SK-N-SH (cell line): ENCODE results near the gene DCP2.

Experiments
- CHD2 ChIP-seq: fragments of 150-350 bp; IDR thresholded peaks from 2 replicates; pipeline ENCODE4 v1.6.1; 2018; ENCODE audit warnings: low read length; ENCODE audit not compliant: partially characterized antibody
- EP300 ChIP-seq, 2 experiments: IDR thresholded peaks; 2 replicates each; pipeline versions ENCODE4 v1.4.0 to v1.6.1; 2012; ENCODE audit warnings: borderline replicate concordance in 1 of 2, low read depth in 1 of 2, low read length in 1 of 2
- FOXM1 ChIP-seq: IDR thresholded peaks from 2 replicates; pipeline ENCODE4 v1.4.0; 2012; ENCODE audit warnings: low read depth, mild to moderate bottlenecking
- JUND ChIP-seq: IDR thresholded peaks from 2 replicates; pipeline ENCODE4 v1.4.0; 2012
- NFIC ChIP-seq: IDR thresholded peaks from 2 replicates; pipeline ENCODE4 v1.4.0; 2012; ENCODE audit warnings: borderline replicate concordance
- POLR2AphosphoS5 ChIP-seq: IDR thresholded peaks from 2 replicates; pipeline ENCODE4 v1.6.1; 2012; ENCODE audit warnings: low read depth, low read length
- RAD21 ChIP-seq: IDR thresholded peaks from 2 replicates; pipeline ENCODE4 v1.6.1; 2012; ENCODE audit warnings: mild to moderate bottlenecking, low read length
- RFX5 ChIP-seq: IDR thresholded peaks from 2 replicates; pipeline ENCODE4 v1.6.1; 2012; ENCODE audit warnings: mild to moderate bottlenecking, improper control_type of control experiment, low read length
- SIN3A ChIP-seq: IDR thresholded peaks from 2 replicates; pipeline ENCODE4 v1.6.1; 2012; ENCODE audit warnings: low read depth, mild to moderate bottlenecking, low read length, moderate library complexity, borderline replicate concordance
- TAF1 ChIP-seq: IDR thresholded peaks from 2 replicates; pipeline ENCODE4 v1.6.1; 2012; ENCODE audit warnings: low read depth, mild to moderate bottlenecking, low read length, moderate library complexity, borderline replicate concordance
- YY1 ChIP-seq: IDR thresholded peaks from 2 replicates; pipeline ENCODE4 v1.4.0; 2012; ENCODE audit warnings: low read depth, mild to moderate bottlenecking
- TF ChIP-seq, protein P1 (sequence below): fragments of 200-600 bp; sonication (generic); IDR thresholded peaks from 2 replicates; pipeline ENCODE4 v1.6.1; 2017; ENCODE audit warnings: antibody characterized with exemption, mild to moderate bottlenecking, moderate library complexity
- TF ChIP-seq, protein P2 (sequence below): fragments of 150-350 bp; IDR thresholded peaks from 2 replicates; pipeline ENCODE4 v1.6.1; 2017; ENCODE audit warnings: antibody characterized with exemption, low read length, low read depth, borderline replicate concordance
- TF ChIP-seq, protein P3 (sequence below): IDR thresholded peaks from 2 replicates; pipeline ENCODE4 v1.6.1; 2012; ENCODE audit warnings: mild to moderate bottlenecking, low read depth, low read length, moderate library complexity

DNA sequence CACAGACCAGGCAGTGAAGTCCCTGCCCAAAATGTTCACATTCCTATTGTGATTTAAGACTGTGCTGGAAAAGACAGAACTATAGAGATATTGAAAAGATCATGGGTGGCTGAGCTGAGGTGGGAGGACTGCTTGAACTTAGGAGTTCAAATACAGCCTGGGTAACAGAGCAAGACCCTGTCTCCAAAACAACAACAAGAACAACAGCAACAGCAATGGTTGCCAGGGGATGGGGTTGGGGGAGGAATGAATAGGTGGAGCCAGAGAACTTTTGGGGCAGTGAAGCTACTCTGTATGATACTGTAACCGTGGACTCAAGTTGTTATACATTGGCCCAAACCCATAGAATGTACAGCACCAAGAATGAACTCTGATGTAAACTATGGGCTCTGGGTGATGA is 88.2 kb downstream of the DCP2 start:
- TF ChIP-seq, protein P1, sequence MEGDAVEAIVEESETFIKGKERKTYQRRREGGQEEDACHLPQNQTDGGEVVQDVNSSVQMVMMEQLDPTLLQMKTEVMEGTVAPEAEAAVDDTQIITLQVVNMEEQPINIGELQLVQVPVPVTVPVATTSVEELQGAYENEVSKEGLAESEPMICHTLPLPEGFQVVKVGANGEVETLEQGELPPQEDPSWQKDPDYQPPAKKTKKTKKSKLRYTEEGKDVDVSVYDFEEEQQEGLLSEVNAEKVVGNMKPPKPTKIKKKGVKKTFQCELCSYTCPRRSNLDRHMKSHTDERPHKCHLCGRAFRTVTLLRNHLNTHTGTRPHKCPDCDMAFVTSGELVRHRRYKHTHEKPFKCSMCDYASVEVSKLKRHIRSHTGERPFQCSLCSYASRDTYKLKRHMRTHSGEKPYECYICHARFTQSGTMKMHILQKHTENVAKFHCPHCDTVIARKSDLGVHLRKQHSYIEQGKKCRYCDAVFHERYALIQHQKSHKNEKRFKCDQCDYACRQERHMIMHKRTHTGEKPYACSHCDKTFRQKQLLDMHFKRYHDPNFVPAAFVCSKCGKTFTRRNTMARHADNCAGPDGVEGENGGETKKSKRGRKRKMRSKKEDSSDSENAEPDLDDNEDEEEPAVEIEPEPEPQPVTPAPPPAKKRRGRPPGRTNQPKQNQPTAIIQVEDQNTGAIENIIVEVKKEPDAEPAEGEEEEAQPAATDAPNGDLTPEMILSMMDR: no peak
- TF ChIP-seq, protein P2, sequence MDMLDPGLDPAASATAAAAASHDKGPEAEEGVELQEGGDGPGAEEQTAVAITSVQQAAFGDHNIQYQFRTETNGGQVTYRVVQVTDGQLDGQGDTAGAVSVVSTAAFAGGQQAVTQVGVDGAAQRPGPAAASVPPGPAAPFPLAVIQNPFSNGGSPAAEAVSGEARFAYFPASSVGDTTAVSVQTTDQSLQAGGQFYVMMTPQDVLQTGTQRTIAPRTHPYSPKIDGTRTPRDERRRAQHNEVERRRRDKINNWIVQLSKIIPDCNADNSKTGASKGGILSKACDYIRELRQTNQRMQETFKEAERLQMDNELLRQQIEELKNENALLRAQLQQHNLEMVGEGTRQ: no peak
- TF ChIP-seq, protein P3, sequence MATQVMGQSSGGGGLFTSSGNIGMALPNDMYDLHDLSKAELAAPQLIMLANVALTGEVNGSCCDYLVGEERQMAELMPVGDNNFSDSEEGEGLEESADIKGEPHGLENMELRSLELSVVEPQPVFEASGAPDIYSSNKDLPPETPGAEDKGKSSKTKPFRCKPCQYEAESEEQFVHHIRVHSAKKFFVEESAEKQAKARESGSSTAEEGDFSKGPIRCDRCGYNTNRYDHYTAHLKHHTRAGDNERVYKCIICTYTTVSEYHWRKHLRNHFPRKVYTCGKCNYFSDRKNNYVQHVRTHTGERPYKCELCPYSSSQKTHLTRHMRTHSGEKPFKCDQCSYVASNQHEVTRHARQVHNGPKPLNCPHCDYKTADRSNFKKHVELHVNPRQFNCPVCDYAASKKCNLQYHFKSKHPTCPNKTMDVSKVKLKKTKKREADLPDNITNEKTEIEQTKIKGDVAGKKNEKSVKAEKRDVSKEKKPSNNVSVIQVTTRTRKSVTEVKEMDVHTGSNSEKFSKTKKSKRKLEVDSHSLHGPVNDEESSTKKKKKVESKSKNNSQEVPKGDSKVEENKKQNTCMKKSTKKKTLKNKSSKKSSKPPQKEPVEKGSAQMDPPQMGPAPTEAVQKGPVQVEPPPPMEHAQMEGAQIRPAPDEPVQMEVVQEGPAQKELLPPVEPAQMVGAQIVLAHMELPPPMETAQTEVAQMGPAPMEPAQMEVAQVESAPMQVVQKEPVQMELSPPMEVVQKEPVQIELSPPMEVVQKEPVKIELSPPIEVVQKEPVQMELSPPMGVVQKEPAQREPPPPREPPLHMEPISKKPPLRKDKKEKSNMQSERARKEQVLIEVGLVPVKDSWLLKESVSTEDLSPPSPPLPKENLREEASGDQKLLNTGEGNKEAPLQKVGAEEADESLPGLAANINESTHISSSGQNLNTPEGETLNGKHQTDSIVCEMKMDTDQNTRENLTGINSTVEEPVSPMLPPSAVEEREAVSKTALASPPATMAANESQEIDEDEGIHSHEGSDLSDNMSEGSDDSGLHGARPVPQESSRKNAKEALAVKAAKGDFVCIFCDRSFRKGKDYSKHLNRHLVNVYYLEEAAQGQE: no peak
- TF ChIP-seq EP300 (IDR thresholded peaks at IDR 0.05; ENCODE audit: borderline replicate concordance in 1 of 2, low read depth in 1 of 2, low read length in 1 of 2): no peak
- no peak for TF ChIP-seq NFIC
- TF ChIP-seq TAF1: no peak
- no peak for TF ChIP-seq SIN3A
- TF ChIP-seq POLR2AphosphoS5: no peak
- no peak for TF ChIP-seq FOXM1
- TF ChIP-seq JUND: no peak
- TF ChIP-seq CHD2: no peak
- TF ChIP-seq RFX5: no peak
- TF ChIP-seq RAD21: no peak
- no peak for TF ChIP-seq YY1
